GM19099 (cell line): Measurements from ENCODE around the gene MAP3K15.

Experiments
- POLR2A ChIP-seq: IDR thresholded peaks from 3 replicates; pipeline ENCODE4 v1.6.1; 2011; ENCODE audit warnings: low read depth; ENCODE audit not compliant: insufficient read length; ENCODE audit errors: extremely low read depth

The MAP3K15 gene

GRCh38 chrX:19462879-19463278 is 52.4 kb downstream of the MAP3K15 start:
- TF ChIP-seq POLR2A, result no peak

GRCh38 chrX:19462231-19462630 is 53.1 kb downstream of the MAP3K15 start:
- no peak for TF ChIP-seq POLR2A

- no peak for TF ChIP-seq POLR2A
Observed at GRCh38 chrX:19457662-19458061, 57.6 kb downstream of the MAP3K15 start.

- no peak for TF ChIP-seq POLR2A
Observed at GRCh38 chrX:19448077-19448476, 67.2 kb downstream of the MAP3K15 start.

- no peak for TF ChIP-seq POLR2A
Observed at GRCh38 chrX:19446397-19446796, 68.9 kb downstream of the MAP3K15 start.

- TF ChIP-seq POLR2A, result no peak
Observed at GRCh38 chrX:19443869-19444526, 71.3 kb downstream of the MAP3K15 start.

GRCh38 chrX:19440713-19441112 is 74.6 kb downstream of the MAP3K15 start:
- TF ChIP-seq POLR2A, result no peak

- TF ChIP-seq POLR2A, result no peak
Observed at GRCh38 chrX:19410259-19410658, 105.0 kb downstream of the MAP3K15 start.

GRCh38 chrX:19403696-19404095 is 111.6 kb downstream of the MAP3K15 start:
- no peak for TF ChIP-seq POLR2A

- TF ChIP-seq POLR2A, result no peak
Observed at GRCh38 chrX:19392703-19393102, 122.6 kb downstream of the MAP3K15 start.

- no peak for TF ChIP-seq POLR2A
Observed at GRCh38 chrX:19392078-19392477, 123.2 kb downstream of the MAP3K15 start.

- no peak for TF ChIP-seq POLR2A
Observed at GRCh38 chrX:19389227-19389845, 126.0 kb downstream of the MAP3K15 start.

GRCh38 chrX:19388741-19389140 is 126.6 kb downstream of the MAP3K15 start:
- TF ChIP-seq POLR2A, result no peak

GRCh38 chrX:19388064-19388679 is 127.1 kb downstream of the MAP3K15 start:
- no peak for TF ChIP-seq POLR2A

- TF ChIP-seq POLR2A, result no peak
Observed at GRCh38 chrX:19386679-19387078, 128.6 kb downstream of the MAP3K15 start.

- no peak for TF ChIP-seq POLR2A
Observed at GRCh38 chrX:19382555-19383145, 132.7 kb downstream of the MAP3K15 start.
